ENCODE data around the gene CHRNE. TPM values are rescaled to one million over a fixed set of nuclear protein-coding genes. Genes with fewer than 3 reads are reported as not detected.
A peak's percentile ranks its signal among the peaks of the same experiment; 100 is the strongest.

The CHRNE gene
- total and polyA plus RNA-seq, 2 of the 13 experiments (the other 11 are each of a cell fraction or from before 2014, with no cell fraction given): 0.53 to 0.59 TPM

DNA sequence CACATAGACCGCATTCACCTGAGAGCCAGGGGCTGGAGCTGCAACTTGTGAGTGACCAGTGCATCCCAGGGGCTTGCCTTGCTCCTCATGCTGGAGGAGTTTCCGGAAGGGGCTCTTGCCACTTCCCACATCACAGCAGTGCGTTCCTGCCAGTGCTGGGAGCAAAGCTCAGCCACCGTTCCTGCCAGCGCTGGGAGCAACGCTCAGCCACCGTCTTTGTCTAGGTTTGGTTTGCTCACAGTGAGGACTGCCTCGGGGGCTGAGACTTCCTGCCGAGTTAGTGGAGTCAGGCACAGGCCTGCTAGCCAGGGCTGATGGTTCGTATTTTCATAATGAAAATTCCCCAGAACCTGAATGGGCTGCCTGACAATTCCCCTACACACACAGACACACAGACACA is 5.4 kb upstream of the CHRNE start (continued):
- TF ChIP-seq MAFK (conservative IDR thresholded peaks at IDR 0.05 in 1 of 2, IDR thresholded peaks at IDR 0.05 in 1 of 2; ENCODE audit: low read length in 2 of 2) (no peak), ZNF18 (CRISPR knock-in tag; IDR thresholded peaks at IDR 0.05; ENCODE audit: insufficient replicate concordance) (no peak), ZNF547 (CRISPR knock-in tag; IDR thresholded peaks at IDR 0.05) (no peak), POLR2AphosphoS2 (IDR thresholded peaks at IDR 0.05; ENCODE audit: low read depth, low read length) (no peak), ASH2L (IDR thresholded peaks at IDR 0.05; ENCODE audit: insufficient read length, low read depth, low read length) (no peak), ZFP36L1 (CRISPR knock-in tag; IDR thresholded peaks at IDR 0.05) (no peak), TBX2 (CRISPR knock-in tag; IDR thresholded peaks at IDR 0.05; ENCODE audit: borderline replicate concordance) (0 out of 2 replicates have a peak, but pooled peaks have one; percentile 16), TOPORS (CRISPR knock-in tag; IDR thresholded peaks at IDR 0.05) (no peak), RFX5 (IDR thresholded peaks at IDR 0.05; ENCODE audit: low read depth, low read length) (no peak), NONO (IDR thresholded peaks at IDR 0.05) (no peak), NONO (CRISPR knock-in tag; conservative IDR thresholded peaks at IDR 0.05) (no peak; the same call in 1 of the 2 replicates), HNRNPK (IDR thresholded peaks at IDR 0.05; ENCODE audit: low read depth, low read length, poor library complexity, severe bottlenecking) (no peak), SP140L (CRISPR knock-in tag; IDR thresholded peaks at IDR 0.05; ENCODE audit: borderline replicate concordance) (no peak), RCOR2 (CRISPR knock-in tag; IDR thresholded peaks at IDR 0.05) (no peak), NFKB2 (CRISPR knock-in tag; IDR thresholded peaks at IDR 0.05; ENCODE audit: borderline replicate concordance) (peak; percentile 72; the same call in 1 of the 2 replicates), LRRFIP1 (CRISPR knock-in tag; conservative IDR thresholded peaks at IDR 0.05) (no peak), CERS6 (CRISPR knock-in tag; IDR thresholded peaks at IDR 0.05) (no peak)
- TF ChIP-seq, protein P1, sequence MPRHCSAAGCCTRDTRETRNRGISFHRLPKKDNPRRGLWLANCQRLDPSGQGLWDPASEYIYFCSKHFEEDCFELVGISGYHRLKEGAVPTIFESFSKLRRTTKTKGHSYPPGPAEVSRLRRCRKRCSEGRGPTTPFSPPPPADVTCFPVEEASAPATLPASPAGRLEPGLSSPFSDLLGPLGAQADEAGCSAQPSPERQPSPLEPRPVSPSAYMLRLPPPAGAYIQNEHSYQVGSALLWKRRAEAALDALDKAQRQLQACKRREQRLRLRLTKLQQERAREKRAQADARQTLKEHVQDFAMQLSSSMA (CRISPR knock-in tag; IDR thresholded peaks at IDR 0.05): no peak
- TF ChIP-seq, protein P2, sequence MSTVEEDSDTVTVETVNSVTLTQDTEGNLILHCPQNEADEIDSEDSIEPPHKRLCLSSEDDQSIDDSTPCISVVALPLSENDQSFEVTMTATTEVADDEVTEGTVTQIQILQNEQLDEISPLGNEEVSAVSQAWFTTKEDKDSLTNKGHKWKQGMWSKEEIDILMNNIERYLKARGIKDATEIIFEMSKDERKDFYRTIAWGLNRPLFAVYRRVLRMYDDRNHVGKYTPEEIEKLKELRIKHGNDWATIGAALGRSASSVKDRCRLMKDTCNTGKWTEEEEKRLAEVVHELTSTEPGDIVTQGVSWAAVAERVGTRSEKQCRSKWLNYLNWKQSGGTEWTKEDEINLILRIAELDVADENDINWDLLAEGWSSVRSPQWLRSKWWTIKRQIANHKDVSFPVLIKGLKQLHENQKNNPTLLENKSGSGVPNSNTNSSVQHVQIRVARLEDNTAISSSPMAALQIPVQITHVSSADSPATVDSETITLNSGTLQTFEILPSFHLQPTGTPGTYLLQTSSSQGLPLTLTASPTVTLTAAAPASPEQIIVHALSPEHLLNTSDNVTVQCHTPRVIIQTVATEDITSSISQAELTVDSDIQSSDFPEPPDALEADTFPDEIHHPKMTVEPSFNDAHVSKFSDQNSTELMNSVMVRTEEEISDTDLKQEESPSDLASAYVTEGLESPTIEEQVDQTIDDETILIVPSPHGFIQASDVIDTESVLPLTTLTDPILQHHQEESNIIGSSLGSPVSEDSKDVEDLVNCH (CRISPR knock-in tag; IDR thresholded peaks at IDR 0.05): no peak
- TF ChIP-seq, protein P3, sequence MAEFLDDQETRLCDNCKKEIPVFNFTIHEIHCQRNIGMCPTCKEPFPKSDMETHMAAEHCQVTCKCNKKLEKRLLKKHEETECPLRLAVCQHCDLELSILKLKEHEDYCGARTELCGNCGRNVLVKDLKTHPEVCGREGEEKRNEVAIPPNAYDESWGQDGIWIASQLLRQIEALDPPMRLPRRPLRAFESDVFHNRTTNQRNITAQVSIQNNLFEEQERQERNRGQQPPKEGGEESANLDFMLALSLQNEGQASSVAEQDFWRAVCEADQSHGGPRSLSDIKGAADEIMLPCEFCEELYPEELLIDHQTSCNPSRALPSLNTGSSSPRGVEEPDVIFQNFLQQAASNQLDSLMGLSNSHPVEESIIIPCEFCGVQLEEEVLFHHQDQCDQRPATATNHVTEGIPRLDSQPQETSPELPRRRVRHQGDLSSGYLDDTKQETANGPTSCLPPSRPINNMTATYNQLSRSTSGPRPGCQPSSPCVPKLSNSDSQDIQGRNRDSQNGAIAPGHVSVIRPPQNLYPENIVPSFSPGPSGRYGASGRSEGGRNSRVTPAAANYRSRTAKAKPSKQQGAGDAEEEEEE (CRISPR knock-in tag; IDR thresholded peaks at IDR 0.05; ENCODE audit: borderline replicate concordance): no peak
